HG03060 (cell line): ENCODE measurements around the gene VEGFB.
A peak's percentile ranks its signal among the peaks of the same experiment; 100 is the strongest.

Experiments
- ATAC-seq: cut with Tn5 transposase; IDR thresholded peaks from one replicate; pipeline ENCODE4 v1.9.1; 2021; ENCODE audit warnings: low read depth, moderate number of reproducible peaks; ENCODE audit not compliant: unreplicated experiment

VEGFB gene

GRCh38 chr11:64230171-64230984, 4.0 kb upstream of the VEGFB start, which contains the start of gene DNAJC4:
DNAJC4 (plus strand) TSS chr11:64230548; CDS start chr11:64230855, 307 bp downstream.
- ATAC-seq = peak; percentile 28

GRCh38 chr11:64230985-64231365, 3.4 kb upstream of the VEGFB start:
- ATAC-seq = no peak

GRCh38 chr11:64231546-64231945, 2.8 kb upstream of the VEGFB start:
- no peak for ATAC-seq

- ATAC-seq = no peak
Observed at GRCh38 chr11:64232182-64232966, 2.0 kb upstream of the VEGFB start.

GRCh38 chr11:64232967-64233315, 1.4 kb upstream of the VEGFB start:
- ATAC-seq = no peak

- no peak for ATAC-seq
Observed at GRCh38 chr11:64234647-64235379, 429 bp downstream of the VEGFB start.

GRCh38 chr11:64235437-64236161, 1.2 kb downstream of the VEGFB start:
- ATAC-seq = no peak

- no peak for ATAC-seq
Observed at GRCh38 chr11:64237484-64237951, 3.1 kb downstream of the VEGFB start.

GRCh38 chr11:64238076-64238475, 3.7 kb downstream of the VEGFB start:
- ATAC-seq = no peak

- no peak for ATAC-seq
Observed at GRCh38 chr11:64238999-64239398, 4.6 kb downstream of the VEGFB start.

GRCh38 chr11:64239662-64240434, 5.5 kb downstream of the VEGFB start:
- ATAC-seq = peak; percentile 25

- peak; percentile 32 for ATAC-seq
Observed at GRCh38 chr11:64240435-64241240, 6.3 kb downstream of the VEGFB start, which contains the start of gene FKBP2. FKBP2 (plus strand) TSS chr11:64241095; CDS start chr11:64242388, 1,293 bp downstream.

- ATAC-seq = peak; percentile 43
Observed at GRCh38 chr11:64241241-64241490, 6.8 kb downstream of the VEGFB start.

GRCh38 chr11:64241491-64242374, 7.3 kb downstream of the VEGFB start:
- ATAC-seq = peak; percentile 5

- ATAC-seq = no peak
Observed at GRCh38 chr11:64243236-64243854, 9.0 kb downstream of the VEGFB start.

GRCh38 chr11:64244107-64244506, 9.7 kb downstream of the VEGFB start:
- no peak for ATAC-seq

- no peak for ATAC-seq
Observed at GRCh38 chr11:64244966-64245365, 10.6 kb downstream of the VEGFB start.
